IPS-18c (cell line): Measurements from ENCODE around the gene TMA16.
"Not testable (repeated sequence)": the region's sequence is repeated elsewhere in the genome, so short reads cannot be mapped to it uniquely, and the experiment has no call there.

Experiments
- H3K4me3 ChIP-seq: 2 replicates; pipeline ENCODE4 v1.7.0; 2013; ENCODE audit warnings: low read depth, mild to moderate bottlenecking, low read length, moderate library complexity; ENCODE audit not compliant: insufficient read depth
- H3K9me3 ChIP-seq: one replicate; pipeline ENCODE4 v1.6.1; 2013; ENCODE audit warnings: mild to moderate bottlenecking, low read length, moderate library complexity; ENCODE audit not compliant: control insufficient read depth, insufficient read depth

The TMA16 gene

DNA sequence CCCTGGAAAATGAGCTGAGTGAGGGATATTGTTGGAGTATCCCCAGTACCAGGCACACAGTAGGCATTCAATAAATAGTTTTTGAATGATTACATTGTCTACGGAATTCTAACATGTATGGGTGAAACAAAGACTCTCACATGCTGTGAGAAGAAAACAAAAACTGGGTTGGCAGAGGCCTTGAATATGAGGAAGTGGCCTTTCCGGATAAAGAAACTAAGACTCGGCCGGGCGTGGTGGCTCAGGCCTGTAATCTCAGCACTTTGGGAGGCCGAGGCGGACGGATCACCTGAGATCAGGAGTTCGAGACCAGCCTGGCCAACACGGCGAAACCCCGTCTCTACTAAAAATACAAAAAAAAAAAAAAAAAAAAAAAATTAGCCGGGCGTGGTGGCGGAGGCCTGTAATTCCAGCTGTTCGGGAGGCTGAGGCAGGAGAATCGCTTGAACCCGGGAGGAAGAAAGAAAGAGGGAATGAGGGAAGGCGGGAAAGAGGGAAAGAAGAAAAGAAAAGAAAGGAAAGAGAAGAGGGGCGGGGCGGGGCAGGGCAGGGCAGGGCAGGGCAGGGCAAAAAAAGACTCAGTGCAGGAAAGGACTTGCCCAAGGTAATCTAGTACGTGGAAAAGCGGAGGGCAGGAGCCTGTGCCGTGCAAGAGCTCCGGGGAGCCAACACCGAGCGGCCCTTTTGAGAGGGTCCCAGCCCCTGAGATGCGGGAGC, 689 bp upstream of the TMA16 start:
- no peaks in the 10 kb centered on the region for H3K9me3 ChIP-seq
- peak overlapping the region; percentile 88 for H3K4me3 ChIP-seq

DNA sequence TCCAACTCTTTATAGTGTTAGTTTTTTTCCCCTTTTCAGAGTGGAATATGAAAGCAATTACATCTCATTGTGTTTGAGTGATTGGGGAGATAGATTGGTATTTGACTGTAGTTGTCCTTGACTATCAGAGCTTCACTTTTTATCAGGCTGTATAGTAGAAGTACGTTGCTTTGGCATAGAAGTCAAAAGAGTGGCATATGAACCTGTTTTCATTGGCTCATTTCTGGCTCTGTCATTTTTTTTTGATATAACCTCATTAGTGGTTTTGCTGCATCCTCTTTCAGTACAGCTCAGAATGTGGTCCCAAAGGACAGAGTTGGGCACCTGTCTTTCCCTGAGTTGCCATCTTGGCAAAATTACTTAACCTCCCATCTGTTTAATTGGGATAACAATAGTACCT, 1.4 kb downstream of the TMA16 start:
- peak overlapping the region; percentile 88; the same call in 1 of the 2 replicates for H3K4me3 ChIP-seq

DNA sequence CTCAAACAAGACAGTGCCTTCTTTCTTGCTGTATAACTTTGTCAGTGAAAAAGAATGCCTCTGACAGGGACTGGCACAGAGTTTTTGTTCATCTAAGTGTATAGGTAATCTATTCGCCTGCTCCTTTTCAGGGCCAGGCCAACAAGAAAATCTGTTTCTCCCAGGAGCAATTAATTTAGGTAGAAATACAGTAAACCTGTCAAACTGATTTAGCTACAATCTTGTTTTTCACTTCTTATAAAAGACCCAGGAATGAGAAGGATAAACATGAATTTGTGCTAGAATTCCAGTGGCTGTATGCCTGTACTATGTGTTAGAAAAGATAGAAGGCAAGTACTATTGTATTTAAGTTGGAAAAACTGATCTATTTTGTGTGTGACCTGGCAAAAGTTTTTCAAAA, 6.1 kb downstream of the TMA16 start:
- no peak overlapping the region for H3K4me3 ChIP-seq
- H3K9me3 ChIP-seq: no peaks in the 10 kb centered on the region

More for the DNA sequence above, 1.4 kb downstream of the TMA16 start:
- no peaks in the 10 kb centered on the region for H3K9me3 ChIP-seq

DNA sequence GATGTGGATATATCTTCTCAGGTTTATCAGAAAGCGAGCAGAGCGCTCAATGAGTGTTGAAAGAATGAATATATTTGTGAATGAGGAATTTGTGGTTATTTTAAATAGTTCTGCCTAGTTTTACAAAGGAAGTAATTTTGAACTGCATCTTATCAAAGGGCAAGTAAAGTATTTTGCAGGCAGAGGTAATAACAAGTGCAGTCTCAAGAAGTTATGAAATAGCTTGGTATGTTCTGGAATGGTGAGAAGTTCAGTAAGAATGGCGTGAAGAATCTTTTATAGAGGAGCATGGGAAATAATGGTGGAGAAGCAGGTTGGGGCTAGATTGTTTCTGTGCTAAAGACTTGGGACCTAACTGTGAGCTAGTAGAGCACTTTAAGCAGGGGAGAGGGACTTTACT, 10.9 kb downstream of the TMA16 start:
- Histone ChIP-seq H3K9me3 (no peaks in the 10 kb centered on the region), H3K4me3 (no peak overlapping the region)

DNA sequence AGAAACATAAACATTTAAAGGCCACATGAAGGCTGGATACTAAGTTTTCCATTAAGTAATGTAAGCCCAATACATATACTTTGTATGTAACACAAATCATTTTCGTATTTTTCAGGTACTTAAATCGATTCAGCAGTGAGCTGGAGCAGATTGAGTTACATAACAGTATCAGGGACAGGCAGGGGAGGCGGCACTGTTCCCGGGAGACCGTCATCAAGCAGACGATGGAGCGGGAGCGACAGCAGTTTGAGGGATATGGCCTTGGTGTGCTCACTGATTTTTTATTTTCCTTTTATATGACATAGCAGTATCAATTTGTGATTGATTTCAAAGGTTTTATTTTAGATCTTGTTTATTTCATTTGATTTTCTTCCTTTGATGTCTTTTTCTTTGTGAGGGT, 20.7 kb downstream of the TMA16 start:
- H3K4me3 ChIP-seq: no peak overlapping the region
- H3K9me3 ChIP-seq: no peaks in the 10 kb centered on the region

DNA sequence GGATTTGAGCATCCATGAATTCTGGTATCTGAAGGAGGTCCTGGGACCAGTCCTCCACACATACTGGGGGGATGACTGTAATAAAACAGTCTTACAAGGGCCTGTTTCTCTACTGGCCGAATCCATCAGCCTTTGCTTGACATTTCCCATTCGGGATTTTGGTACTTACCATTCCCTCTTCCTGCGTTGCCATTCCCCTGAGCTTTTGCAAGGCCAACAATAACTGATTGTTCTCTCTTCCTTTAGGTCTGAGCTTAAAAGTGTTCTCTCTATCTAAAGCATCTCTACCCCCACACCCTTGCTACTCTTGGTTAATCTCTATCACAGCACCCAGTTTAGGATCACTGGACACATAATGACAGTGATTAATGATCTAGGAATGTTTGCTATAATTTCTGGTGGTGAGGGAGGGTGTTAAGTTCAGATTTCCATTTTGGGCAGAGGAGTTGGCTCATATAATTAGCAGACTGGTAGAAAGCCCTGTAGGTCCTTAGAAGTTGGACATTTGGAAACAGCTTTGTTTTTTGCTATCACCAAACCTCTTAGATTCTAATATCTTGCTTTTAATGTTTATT, 29.4 kb downstream of the TMA16 start:
- Histone ChIP-seq H3K9me3 (no peaks in the 10 kb centered on the region), H3K4me3 (no peak overlapping the region)

DNA sequence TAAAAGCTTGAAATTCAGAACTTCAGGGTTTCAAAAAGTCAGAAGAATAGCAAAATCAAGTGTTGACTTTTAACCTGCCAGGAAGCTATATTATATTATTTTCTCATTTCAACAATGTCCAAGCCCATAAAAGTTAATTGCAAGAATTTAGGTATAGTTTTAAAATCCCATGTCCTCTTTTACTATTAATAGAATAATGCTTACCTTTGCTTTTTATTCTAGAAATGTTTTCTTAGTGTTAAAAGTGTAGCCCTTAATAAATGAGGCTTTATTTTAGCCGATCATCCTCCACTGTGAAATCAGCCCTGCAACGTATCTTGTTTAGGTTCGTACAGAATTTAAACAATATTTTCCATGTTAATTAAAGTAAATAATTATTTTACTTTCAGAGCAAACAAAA, 31.5 kb downstream of the TMA16 start:
- H3K9me3 ChIP-seq: no peaks in the 10 kb centered on the region
- H3K4me3 ChIP-seq: no peak overlapping the region

DNA sequence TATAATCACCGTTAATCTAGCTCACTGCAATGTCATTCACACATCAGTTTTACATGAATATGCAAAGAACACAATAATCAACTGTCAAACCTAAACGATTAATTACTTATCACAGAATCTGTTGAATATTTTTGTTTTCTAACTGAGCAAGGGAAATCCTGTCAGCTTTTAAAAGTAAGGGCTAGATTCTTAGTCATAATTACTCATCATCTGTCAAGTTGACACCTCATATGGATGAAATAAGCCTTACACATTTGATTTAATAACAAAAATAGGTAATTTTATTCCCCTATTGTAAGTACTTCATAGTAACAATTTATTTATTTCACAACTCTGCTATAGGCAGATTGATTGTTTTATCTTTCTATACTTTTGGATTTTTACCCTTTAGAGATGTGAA, 32.7 kb downstream of the TMA16 start:
- no peak overlapping the region for H3K4me3 ChIP-seq

DNA sequence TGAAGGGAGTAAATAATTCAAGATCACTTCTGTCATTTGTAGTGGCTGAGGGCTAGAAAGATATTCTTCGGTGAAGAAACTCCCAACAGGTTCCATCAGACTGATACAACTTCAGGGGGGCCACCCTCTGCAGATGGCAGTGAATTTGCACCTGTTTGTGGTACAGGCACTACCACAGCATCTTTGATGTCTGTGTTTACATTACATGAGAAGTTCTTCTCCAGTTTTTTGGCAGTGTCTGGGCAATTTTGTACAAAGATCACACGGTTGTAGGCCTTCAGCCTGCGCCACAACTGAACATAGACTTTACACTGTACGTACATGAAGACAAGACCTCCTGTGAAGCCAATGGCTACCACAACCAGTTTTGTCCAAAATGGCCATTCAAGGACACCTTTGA, 34.2 kb downstream of the TMA16 start:
- Histone ChIP-seq H3K4me3 (no peak overlapping the region), H3K9me3 (no peaks in the 10 kb centered on the region)

More for the DNA sequence above, 32.7 kb downstream of the TMA16 start:
- no peaks in the 10 kb centered on the region for H3K9me3 ChIP-seq

DNA sequence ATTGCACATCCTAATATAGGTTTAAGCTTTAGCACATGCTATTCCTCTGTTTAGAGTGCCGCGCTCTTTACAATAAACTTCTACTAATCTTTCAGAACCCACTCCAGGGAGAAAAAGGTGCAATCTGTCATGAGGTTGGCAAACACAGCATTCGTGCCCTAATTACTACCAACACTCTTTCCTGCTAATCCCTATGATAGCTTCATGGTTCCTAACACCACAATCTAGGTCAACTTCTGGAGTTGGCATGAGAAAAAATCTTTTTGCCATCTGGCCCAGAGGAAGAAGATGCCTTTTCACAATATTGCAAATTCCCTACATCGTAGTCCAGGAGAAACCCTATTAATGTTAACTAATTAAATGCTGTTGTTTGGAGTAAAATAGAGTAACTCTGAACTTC, 39.6 kb downstream of the TMA16 start:
- Histone ChIP-seq H3K9me3 (no peaks in the 10 kb centered on the region), H3K4me3 (no peak overlapping the region)

DNA sequence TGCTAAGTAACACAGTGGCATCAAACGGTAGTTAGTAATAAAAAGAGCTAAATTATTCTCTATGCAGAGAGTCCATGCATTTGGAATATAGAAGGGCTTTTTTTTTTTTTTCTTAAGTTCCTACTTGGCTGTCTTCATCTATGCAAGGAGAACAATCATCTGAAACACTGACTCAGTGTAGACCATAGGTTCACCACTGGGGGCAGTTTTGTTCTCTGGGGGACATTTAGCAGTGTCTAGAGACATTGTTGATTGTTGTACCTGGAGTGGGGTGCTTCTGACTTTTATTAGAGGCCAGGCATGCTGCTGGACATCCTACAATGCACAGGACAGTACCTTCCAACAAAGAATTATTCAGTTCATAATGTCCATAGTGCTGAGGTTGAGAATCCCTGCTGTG, 41.2 kb downstream of the TMA16 start:
- no peaks in the 10 kb centered on the region for H3K9me3 ChIP-seq

DNA sequence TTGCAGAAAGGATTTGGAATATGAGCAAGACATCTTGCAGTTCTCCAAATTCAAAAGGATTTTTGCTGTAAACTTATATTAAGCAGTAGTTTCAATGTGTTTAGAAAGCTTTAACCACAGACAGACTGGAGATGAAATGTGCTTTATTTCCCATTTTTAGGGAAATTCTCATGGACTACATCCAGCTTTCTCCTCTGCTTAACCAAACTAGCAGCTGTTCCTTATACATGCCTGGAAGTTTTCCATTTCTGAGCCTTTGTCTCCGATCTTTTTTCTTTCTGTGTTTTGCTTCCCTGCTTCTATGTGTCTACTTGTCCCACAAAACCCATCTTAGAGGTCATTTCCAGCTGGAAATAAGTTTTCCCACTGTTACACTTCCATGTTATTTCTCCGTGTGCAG, 41.6 kb downstream of the TMA16 start:
- no peaks in the 10 kb centered on the region for H3K9me3 ChIP-seq
- no peak overlapping the region for H3K4me3 ChIP-seq

More for the DNA sequence above, 41.2 kb downstream of the TMA16 start:
- no peak overlapping the region for H3K4me3 ChIP-seq

DNA sequence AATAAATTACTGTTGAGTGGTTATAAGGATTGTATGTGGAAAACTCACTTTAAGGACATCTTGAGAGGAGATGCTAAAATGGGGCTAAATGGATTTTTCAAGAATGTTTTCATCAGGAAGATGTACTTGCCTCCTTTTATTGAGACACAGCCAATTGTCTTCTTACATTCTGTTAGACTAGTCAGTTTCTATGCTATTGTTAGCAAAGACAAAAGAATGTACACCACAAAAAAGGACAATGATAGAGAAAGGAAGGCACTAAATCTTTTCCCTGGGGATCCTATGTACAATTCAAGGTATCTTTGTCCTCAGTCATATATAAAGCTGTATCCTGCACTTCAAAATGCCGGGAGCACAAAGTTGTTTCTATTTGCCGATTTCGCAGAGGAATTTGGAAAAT, 42.6 kb downstream of the TMA16 start:
- Histone ChIP-seq H3K9me3 (no peaks in the 10 kb centered on the region), H3K4me3 (no peak overlapping the region)

DNA sequence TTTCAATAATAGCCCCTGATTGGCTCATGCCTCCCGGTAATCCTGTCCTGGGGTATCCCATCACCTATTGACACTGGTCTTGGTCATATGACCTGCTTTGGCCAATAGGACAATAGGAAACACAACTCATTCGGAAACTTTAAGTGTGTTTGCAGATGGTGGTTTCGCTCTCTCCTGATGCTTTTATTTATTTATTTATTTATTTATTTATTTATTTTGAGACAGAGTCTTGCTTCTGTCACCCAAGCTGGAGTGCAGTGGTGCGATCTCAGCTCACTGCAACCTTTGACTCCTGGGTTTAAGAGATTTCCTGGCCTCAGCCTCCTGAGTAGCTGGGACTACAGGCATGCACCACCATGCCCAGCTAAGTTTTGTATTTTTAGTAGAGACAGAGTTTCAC, 44.3 kb downstream of the TMA16 start:
- not testable (repeated sequence) for H3K4me3 ChIP-seq, H3K9me3 ChIP-seq

DNA sequence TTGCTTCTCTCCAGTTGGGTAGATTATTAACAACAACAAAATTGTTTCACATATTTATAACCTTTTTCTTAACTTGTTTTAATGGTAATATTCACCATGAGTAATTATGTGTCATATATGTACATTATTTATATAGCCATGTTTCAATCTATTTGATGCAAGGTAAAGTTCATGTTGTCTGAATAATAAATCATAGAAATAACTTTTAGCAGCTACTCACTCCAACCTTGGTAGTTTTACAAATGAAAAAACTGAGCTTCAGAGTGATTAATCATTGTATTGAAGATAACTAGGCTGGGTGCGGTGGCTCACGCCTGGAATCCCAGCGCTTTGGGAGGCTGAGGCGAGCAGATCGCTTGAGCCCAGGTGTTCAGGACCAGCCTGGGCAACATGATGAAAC, 46.0 kb downstream of the TMA16 start:
- no peak overlapping the region for H3K4me3 ChIP-seq

DNA sequence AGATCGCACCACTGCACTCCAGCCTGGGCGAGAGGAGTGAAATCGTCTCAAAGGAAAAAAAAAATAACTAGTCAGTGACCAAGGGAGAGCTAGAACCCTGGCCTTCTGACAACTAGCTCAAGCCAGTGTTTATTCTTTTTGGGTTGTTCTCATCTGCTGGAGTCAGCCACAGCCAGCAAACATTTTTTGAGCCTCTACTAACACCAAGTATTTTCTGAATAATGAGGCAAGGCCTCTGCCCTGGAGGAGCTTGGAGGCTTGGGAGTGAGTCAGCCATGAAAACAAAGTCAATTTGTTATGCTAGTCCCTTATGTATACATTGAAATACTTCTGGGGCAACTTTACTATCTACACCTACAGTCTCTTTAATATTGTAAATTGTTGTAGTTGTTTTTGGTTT, 46.5 kb downstream of the TMA16 start:
- Histone ChIP-seq H3K4me3 (no peak overlapping the region), H3K9me3 (no peaks in the 10 kb centered on the region)

More for the DNA sequence above, 46.0 kb downstream of the TMA16 start:
- no peaks in the 10 kb centered on the region for H3K9me3 ChIP-seq

DNA sequence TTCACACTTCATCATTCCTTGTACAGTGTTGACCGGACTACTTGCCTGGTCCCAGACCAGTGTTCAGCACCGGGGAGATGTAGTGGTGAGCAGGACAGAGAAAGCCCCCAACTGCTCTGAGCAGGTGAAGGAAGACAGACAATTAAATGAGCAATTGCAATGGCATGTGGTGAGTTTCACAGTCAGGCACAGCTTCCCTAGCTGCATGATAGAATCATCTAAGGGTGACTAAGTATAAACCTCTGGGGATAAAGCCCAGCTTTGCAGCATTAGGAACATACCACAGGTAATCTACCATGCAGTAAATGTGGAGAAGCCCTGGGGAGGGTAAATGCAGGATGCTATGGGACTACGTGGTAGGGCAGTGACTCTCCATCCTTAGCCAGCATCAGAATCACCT, 47.8 kb downstream of the TMA16 start:
- Histone ChIP-seq H3K9me3 (no peaks in the 10 kb centered on the region), H3K4me3 (no peak overlapping the region)

DNA sequence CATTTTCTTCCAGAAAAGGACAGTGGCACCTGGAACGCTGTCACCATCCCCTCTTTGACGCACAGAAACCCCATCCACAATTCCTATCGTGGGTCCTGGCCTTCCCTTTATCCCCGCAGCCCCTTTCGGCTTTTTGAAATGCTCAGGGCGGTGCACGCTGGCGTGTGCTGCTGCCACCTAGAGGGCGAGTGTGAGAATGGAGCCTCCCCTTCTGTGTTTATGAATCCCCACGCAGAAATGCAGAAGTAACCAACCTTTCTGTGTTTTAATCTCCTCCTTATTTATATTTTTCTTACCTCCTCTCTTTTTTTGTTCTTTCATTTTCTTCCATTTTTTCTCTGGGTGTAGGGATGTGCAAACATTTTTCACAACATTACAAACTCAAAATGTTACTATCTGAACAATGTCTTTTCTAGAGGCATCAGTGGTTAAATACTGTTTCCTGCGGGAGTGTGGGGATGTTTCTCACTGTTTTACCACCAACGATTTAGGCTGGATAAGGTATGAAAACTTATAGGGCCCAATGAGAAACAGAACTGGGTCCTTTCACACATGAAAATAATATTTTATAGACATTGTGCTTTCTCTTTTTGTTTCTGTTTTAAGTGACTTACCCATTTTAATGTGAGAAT, 50.0 kb downstream of the TMA16 start:
- Histone ChIP-seq H3K4me3 (no peak overlapping the region), H3K9me3 (no peaks in the 10 kb centered on the region)
